Measurements from ENCODE around the gene FGF18. TPM values are rescaled to one million over a fixed set of nuclear protein-coding genes. Genes with fewer than 3 reads are reported as not detected.

FGF18 gene
- total and polyA plus RNA-seq, 10 of the 15 experiments (the other 5 are each of a cell fraction or from before 2014, with no cell fraction given), result 0.03 to 0.10 (median 0.06) TPM; not detected in 5

- no peaks in the 10 kb centered on the region for H4K20me1 ChIP-seq (ENCODE audit: control insufficient read depth, insufficient read depth)
- WGBS (ENCODE audit: insufficient coverage, insufficient replicate concordance, low lambda C conversion rate, missing lambda C conversion rate), result 21% methylated on average over 11 of the region's 11 CpGs
- H3K9me3 ChIP-seq (replicated peaks; ENCODE audit: control insufficient read depth, insufficient read depth, low read length), result no peaks in the 10 kb centered on the region
- TF ChIP-seq USF1 (IDR thresholded peaks at IDR 0.05; ENCODE audit: borderline replicate concordance, extremely low read length, insufficient read depth, low read depth, low read length), result no peak
- TF ChIP-seq STAT1 (conservative IDR thresholded peaks at IDR 0.05), result no peak
- TF ChIP-seq NFIC (IDR thresholded peaks at IDR 0.05; ENCODE audit: low read depth, low read length), result no peak
- no peak for TF ChIP-seq MTA3 (IDR thresholded peaks at IDR 0.05; ENCODE audit: borderline replicate concordance, low read length)
- TF ChIP-seq ZNF384 (IDR thresholded peaks at IDR 0.05; ENCODE audit: borderline replicate concordance, low read depth, low read length), result no peak
- no peak for TF ChIP-seq IKZF2 (IDR thresholded peaks at IDR 0.05)
- TF ChIP-seq SREBF2 (IDR thresholded peaks at IDR 0.05; ENCODE audit: low read length), result no peak
- TF ChIP-seq, protein P1, sequence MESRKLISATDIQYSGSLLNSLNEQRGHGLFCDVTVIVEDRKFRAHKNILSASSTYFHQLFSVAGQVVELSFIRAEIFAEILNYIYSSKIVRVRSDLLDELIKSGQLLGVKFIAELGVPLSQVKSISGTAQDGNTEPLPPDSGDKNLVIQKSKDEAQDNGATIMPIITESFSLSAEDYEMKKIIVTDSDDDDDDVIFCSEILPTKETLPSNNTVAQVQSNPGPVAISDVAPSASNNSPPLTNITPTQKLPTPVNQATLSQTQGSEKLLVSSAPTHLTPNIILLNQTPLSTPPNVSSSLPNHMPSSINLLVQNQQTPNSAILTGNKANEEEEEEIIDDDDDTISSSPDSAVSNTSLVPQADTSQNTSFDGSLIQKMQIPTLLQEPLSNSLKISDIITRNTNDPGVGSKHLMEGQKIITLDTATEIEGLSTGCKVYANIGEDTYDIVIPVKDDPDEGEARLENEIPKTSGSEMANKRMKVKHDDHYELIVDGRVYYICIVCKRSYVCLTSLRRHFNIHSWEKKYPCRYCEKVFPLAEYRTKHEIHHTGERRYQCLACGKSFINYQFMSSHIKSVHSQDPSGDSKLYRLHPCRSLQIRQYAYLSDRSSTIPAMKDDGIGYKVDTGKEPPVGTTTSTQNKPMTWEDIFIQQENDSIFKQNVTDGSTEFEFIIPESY (IDR thresholded peaks at IDR 0.05), result no peak
- TF ChIP-seq FOXK2 (IDR thresholded peaks at IDR 0.05), result no peak
- no peak for TF ChIP-seq DPF2 (IDR thresholded peaks at IDR 0.05)
- TF ChIP-seq NFYB (IDR thresholded peaks at IDR 0.05; ENCODE audit: insufficient read depth, low read depth, low read length), result no peak
- no peak for TF ChIP-seq TBL1XR1 (IDR thresholded peaks at IDR 0.05; ENCODE audit: low read depth, low read length)
- TF ChIP-seq SRF (IDR thresholded peaks at IDR 0.05; ENCODE audit: low read depth in 2 of 2, low read length in 2 of 2), result no peak
- H2AFZ ChIP-seq (ENCODE audit: control insufficient read depth, low read depth, low read length), result no peak overlapping the region
- FAIRE-seq (no peak), ATAC-seq (no peak), DNase-seq (ENCODE audit: low read depth, low spot score) (no peak)
- no peak overlapping the region for H3K4me2 ChIP-seq (ENCODE audit: control insufficient read depth, insufficient read depth)
- H3K79me2 ChIP-seq (ENCODE audit: control insufficient read depth, insufficient read depth, low read length), result no peaks in the 10 kb centered on the region
- no peak overlapping the region for H3K4me3 ChIP-seq
- H3K27me3 ChIP-seq (replicated peaks in 1 of 2; ENCODE audit: control insufficient read depth in 2 of 2, insufficient read depth in 2 of 2, low read length in 1 of 2), result peaks cover 4 to 6% of the 10 kb centered on the region in 2 experiments; a peak in 3 of 4 replicates
- no peak overlapping the region for H3K9ac ChIP-seq (ENCODE audit: control insufficient read depth, insufficient read depth, low read length)
- BruUV-seq (replicated peaks), result no TSS peak
- POLR2A ChIA-PET, result no interaction called here
- RAD21 ChIA-PET (ENCODE audit: unreplicated experiment), result no interaction called here
- SMC1A ChIA-PET (ENCODE audit: uncharacterized antibody, unreplicated experiment), result interaction anchor here (0.6 kb wide), 1 partner anchor 55 kb away, joined by 3 read pairs; no protein-coding TSS in a partner anchor
- H3K27ac ChIP-seq (ENCODE audit: control insufficient read depth, insufficient read depth), result no peak overlapping the region
- CTCF ChIA-PET, result no interaction called here
- in situ Hi-C loops (cut with MboI) (no loop called here), intact Hi-C loops (cut with micrococcal nuclease; ENCODE audit: unreplicated experiment) (no loop called here)
- no peaks in the 10 kb centered on the region for H3K4me1 ChIP-seq (ENCODE audit: control insufficient read depth, insufficient read depth, low read length)
- H3K36me3 ChIP-seq (ENCODE audit: control insufficient read depth in 2 of 2, insufficient read depth in 2 of 2, low read length in 1 of 2), result no peaks in the 10 kb centered on the region
Observed at GRCh38 chr5:171462928-171463861, 43.7 kb downstream of the FGF18 start.
